Lung (tissue), 12 donors: ENCODE measurements around the gene TNNC2. TPM values are rescaled to one million over a fixed set of nuclear protein-coding genes. Genes with fewer than 3 reads are reported as not detected.

Experiments
- ATAC-seq: fragments of 200-7000 bp; cut with Tn5 transposase; one replicate; pipeline ENCODE4 v1.9.1; 2020; ENCODE audit warnings: moderate number of reproducible peaks; ENCODE audit not compliant: insufficient read depth, low FRiP score
- DNase-seq, 3 donors: peaks; one replicate each; pipeline ENCODE4 v3.0.0-alpha.2; 2013 to 2017
- H3K27ac ChIP-seq, 2 donors: one replicate each; pipeline ENCODE4 v1.5.1; 2013; ENCODE audit warnings: mild to moderate bottlenecking in 2 of 2, moderate library complexity in 2 of 2, control low read depth in 1 of 2, inconsistent platforms in 1 of 2, low read depth in 1 of 2, low read length in 1 of 2
- H3K27me3 ChIP-seq, 3 donors: one replicate each; pipeline ENCODE4 v1.5.1; 2013; ENCODE audit warnings: low read length in 2 of 3; ENCODE audit not compliant: control insufficient read depth in 3 of 3, insufficient read depth in 3 of 3
- H3K36me3 ChIP-seq, 4 donors: one replicate each; pipeline ENCODE4 v1.5.1; 2013; ENCODE audit warnings: low read length in 4 of 4, mild to moderate bottlenecking in 1 of 4, moderate library complexity in 1 of 4; ENCODE audit not compliant: control insufficient read depth in 4 of 4, insufficient read depth in 4 of 4
- H3K4me1 ChIP-seq, 5 donors: one replicate each; pipeline ENCODE4 v1.5.1; 2013; ENCODE audit warnings: low read length in 5 of 5, mild to moderate bottlenecking in 2 of 5, moderate library complexity in 1 of 5; ENCODE audit not compliant: control insufficient read depth in 5 of 5, insufficient read depth in 5 of 5
- H3K4me3 ChIP-seq: one replicate; pipeline ENCODE4 v1.5.1; 2013; ENCODE audit warnings: mild to moderate bottlenecking, control low read depth, moderate library complexity
- H3K9ac ChIP-seq, 2 donors: one replicate each; pipeline ENCODE4 v1.5.1; 2013; ENCODE audit warnings: low read length in 2 of 2, control low read depth in 1 of 2; ENCODE audit not compliant: insufficient read depth in 1 of 2
- H3K9me3 ChIP-seq, 4 donors: one replicate each; pipeline ENCODE4 v1.5.1; 2013; ENCODE audit warnings: low read length in 3 of 4, mild to moderate bottlenecking in 1 of 4, moderate library complexity in 1 of 4; ENCODE audit not compliant: control insufficient read depth in 4 of 4, insufficient read depth in 3 of 4
- WGBS, 2 donors: extraction: QIAGEN DNeasy Blood & Tissue Kit; methylation state at CpG; one replicate each; pipeline ENCODE4 v1.1.7; 2013; 5-methylcytosine and 5-hydroxymethylcytosine counted together
- polyA plus RNA-seq, 2 donors: library from polyadenylated mRNA; stranded (reverse); fragments of 200-250 nt; gene quantifications; one replicate each; pipeline ENCODE4 v1.2.1, GENCODE V29; 2013
- total RNA-seq, 2 donors: library from RNA; depleted of rRNA in 1 of 2; stranded (reverse); fragments of >200 nt in 1 of 2; gene quantifications; one replicate each; pipeline ENCODE4 v1.2.1, GENCODE V29; 2014 to 2021
- TF ChIP-seq, protein P1 (sequence below): IDR thresholded peaks from 2 replicates; pipeline ENCODE4 v1.5.1; 2012; ENCODE audit warnings: mild to moderate bottlenecking; ENCODE audit errors: control extremely low read depth, extremely low read depth
- donor health status: control.
- donor health status: control.
- donor health status: Bipolar disorder and iron deficiency.
- donor health status: healthy.
- donor health status: DM: yes; HTN: yes; CAD: no.

TNNC2 gene
- total and polyA plus RNA-seq, 4 donors, result 0.54 to 1.5 (median 1.1) TPM; not detected in 1

DNA sequence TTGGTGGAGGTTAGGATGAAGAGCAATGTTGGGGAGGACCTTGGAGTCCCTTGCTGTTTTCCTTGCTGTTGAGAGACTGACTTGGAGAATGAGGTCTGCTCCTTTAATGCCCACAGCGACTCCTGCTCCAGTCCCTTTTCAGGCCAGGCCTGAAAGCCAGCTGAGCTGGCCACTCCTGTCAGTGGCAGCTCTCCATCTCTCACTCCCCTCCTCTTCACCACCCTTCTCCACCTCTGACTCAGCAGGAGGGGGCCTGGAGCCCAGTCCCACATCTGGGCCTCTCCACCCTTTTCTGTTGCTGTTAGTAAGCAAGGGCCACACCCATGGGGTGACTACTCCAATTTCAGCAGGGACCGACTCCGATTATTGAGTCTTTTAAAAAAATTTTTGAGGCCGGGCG lies 8.7 kb upstream of the TNNC2 start:
- Histone ChIP-seq H3K27me3 (no peaks in the 10 kb centered on the region), H3K27ac (peak overlapping the region; percentile 3 to 49), H3K9me3 (no peaks in the 10 kb centered on the region), H3K4me3 (no peak overlapping the region), H3K9ac (no peak overlapping the region), H3K4me1 (peaks cover 6 to 31% (median 12%) of the 10 kb centered on the region in 5 donors), H3K36me3 (peaks cover 7 to 18% (median 11%) of the 10 kb centered on the region in 4 donors)
- DNase-seq (no peak), ATAC-seq (no peak)
- 87 to 90% methylated on average over 5 of the region's 5 CpGs for WGBS, 2 donors
- TF ChIP-seq, protein P1, sequence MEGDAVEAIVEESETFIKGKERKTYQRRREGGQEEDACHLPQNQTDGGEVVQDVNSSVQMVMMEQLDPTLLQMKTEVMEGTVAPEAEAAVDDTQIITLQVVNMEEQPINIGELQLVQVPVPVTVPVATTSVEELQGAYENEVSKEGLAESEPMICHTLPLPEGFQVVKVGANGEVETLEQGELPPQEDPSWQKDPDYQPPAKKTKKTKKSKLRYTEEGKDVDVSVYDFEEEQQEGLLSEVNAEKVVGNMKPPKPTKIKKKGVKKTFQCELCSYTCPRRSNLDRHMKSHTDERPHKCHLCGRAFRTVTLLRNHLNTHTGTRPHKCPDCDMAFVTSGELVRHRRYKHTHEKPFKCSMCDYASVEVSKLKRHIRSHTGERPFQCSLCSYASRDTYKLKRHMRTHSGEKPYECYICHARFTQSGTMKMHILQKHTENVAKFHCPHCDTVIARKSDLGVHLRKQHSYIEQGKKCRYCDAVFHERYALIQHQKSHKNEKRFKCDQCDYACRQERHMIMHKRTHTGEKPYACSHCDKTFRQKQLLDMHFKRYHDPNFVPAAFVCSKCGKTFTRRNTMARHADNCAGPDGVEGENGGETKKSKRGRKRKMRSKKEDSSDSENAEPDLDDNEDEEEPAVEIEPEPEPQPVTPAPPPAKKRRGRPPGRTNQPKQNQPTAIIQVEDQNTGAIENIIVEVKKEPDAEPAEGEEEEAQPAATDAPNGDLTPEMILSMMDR, result no peak

DNA sequence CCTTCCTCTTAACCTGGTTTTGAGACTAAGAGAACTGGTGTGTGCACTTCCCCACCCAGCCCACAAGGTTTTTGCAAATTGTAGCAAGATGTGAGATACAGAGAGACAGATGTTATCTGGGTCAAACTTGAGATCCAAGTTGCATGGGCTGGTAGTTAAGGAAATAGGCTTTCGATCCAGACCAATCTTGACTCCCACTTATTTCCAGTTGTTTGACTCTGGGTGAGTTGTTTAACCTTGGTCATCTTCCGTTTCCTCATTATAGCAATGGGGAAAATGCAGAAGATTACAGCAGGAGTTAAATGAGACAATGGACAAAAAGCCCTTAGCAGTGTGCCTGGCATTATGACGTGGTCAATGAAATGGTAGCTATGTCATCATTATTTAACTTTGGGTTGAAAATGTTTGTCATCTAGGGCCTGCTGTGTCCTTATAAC lies 8.2 kb upstream of the TNNC2 start:
- WGBS, 2 donors, result 56 to 69% methylated on average over 3 of the region's 3 CpGs
- ATAC-seq (no peak), DNase-seq (no peak)
- Histone ChIP-seq H3K4me1 (peaks cover 6 to 31% (median 12%) of the 10 kb centered on the region in 5 donors), H3K27ac (peak overlapping the region in 1 of 2 donors; percentile 49), H3K4me3 (no peak overlapping the region), H3K27me3 (no peaks in the 10 kb centered on the region), H3K36me3 (peaks cover 6 to 16% (median 7%) of the 10 kb centered on the region in 4 donors), H3K9me3 (no peaks in the 10 kb centered on the region), H3K9ac (no peak overlapping the region)
- TF ChIP-seq, protein P1, result no peak

DNA sequence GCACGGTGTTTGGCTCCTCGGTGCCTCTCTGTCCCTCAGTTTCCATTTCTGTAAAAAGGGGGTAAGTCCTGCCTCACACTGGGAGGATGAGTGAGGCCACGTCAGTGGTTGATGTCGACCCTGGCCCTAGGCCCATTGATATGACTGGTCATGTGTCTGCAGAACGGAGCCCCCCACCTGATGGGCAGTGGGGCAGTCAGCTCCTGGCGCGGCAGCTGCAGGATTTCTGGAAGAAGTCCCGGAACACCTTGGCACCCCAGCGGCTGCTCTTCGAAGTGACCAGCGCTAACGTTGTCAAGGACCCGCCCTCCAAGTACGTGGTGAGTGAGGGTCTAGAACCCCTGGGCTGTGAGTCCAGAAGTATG lies 7.7 kb upstream of the TNNC2 start:
- Histone ChIP-seq H3K4me1 (peaks cover 6 to 31% (median 12%) of the 10 kb centered on the region in 5 donors), H3K27ac (peak overlapping the region in 1 of 2 donors; percentile 90), H3K9me3 (no peaks in the 10 kb centered on the region), H3K9ac (no peak overlapping the region), H3K36me3 (peaks cover under 1 to 15% (median 4%) of the 10 kb centered on the region in 4 donors), H3K27me3 (no peaks in the 10 kb centered on the region), H3K4me3 (peak overlapping the region; percentile 60)
- no peak for ATAC-seq
- WGBS, 2 donors, result 86 to 87% methylated on average over 14 of the region's 14 CpGs
- DNase-seq, result no peak
- TF ChIP-seq, protein P1, result no peak
